ENCODE measurements around the gene CTSZ. TPM values are rescaled to one million over a fixed set of nuclear protein-coding genes. Genes with fewer than 3 reads are reported as not detected.

CTSZ gene
- total and polyA plus RNA-seq, 2 experiments from 2014 or later = 0.58 to 41.4 TPM

GRCh38 chr20:59044295-59044694, 37.2 kb upstream of the CTSZ start:
- Histone ChIP-seq H2AFZ (no peak overlapping the region), H3K36me3 (ENCODE audit: insufficient read depth) (no peaks in the 10 kb centered on the region), H3F3A (replicated peaks; ENCODE audit: low read depth) (peaks cover 6% of the 10 kb centered on the region; the same call in 1 of the 2 replicates), H3K27ac (ENCODE audit: low read depth) (no peak overlapping the region), H3K4me3 (no peak overlapping the region), H3K27me3 (ENCODE audit: insufficient read depth) (no peaks in the 10 kb centered on the region), H3K4me1 (ENCODE audit: insufficient read depth) (0 out of 2 replicates have a peak, but pooled peaks cover 3% of the 10 kb centered on the region), H3K4me2 (no peak overlapping the region), H3K9me2 (ENCODE audit: insufficient read depth) (no peaks in the 10 kb centered on the region), H3K79me2 (replicated peaks; ENCODE audit: insufficient read depth) (peaks cover 30% of the 10 kb centered on the region), H4K20me1 (replicated peaks; ENCODE audit: insufficient read depth) (peaks cover 18% of the 10 kb centered on the region)
- no peaks in the 10 kb centered on the region for H3K9me3 Mint-ChIP-seq
- H3K36me3 Mint-ChIP-seq (ENCODE audit: low read depth) = peaks cover 5% of the 10 kb centered on the region; the same call in 2 of the 3 replicates
- DNase-seq (ENCODE audit: low spot score) (no peak), ATAC-seq (no peak)
- H3K27me3 Mint-ChIP-seq (ENCODE audit: insufficient read depth, low read depth, poor library complexity) = peaks cover 6% of the 10 kb centered on the region
- no peak overlapping the region for H3K4me3 Mint-ChIP-seq
- TF ChIP-seq NANOG (IDR thresholded peaks at IDR 0.05; ENCODE audit: borderline replicate concordance) = no peak
- TF ChIP-seq CREB1 (CRISPR knock-in tag; IDR thresholded peaks at IDR 0.05; ENCODE audit: low read depth) = no peak
- TF ChIP-seq ZNF331 (CRISPR knock-in tag; IDR thresholded peaks at IDR 0.05; ENCODE audit: low read depth) = no peak
- TF ChIP-seq JUNB (IDR thresholded peaks at IDR 0.05; ENCODE audit: unreplicated experiment) = no peak
- TF ChIP-seq, protein P1, sequence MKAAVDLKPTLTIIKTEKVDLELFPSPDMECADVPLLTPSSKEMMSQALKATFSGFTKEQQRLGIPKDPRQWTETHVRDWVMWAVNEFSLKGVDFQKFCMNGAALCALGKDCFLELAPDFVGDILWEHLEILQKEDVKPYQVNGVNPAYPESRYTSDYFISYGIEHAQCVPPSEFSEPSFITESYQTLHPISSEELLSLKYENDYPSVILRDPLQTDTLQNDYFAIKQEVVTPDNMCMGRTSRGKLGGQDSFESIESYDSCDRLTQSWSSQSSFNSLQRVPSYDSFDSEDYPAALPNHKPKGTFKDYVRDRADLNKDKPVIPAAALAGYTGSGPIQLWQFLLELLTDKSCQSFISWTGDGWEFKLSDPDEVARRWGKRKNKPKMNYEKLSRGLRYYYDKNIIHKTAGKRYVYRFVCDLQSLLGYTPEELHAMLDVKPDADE (IDR thresholded peaks at IDR 0.05) = no peak
- no peak for TF ChIP-seq STAT1 (IDR thresholded peaks at IDR 0.05; ENCODE audit: unreplicated experiment)
- TF ChIP-seq POLR2AphosphoS5 (IDR thresholded peaks at IDR 0.05; ENCODE audit: low read depth) = no peak
- no peak for TF ChIP-seq EZH2 (IDR thresholded peaks at IDR 0.05; ENCODE audit: low read depth, unreplicated experiment)
- no peak for TF ChIP-seq ZNF462 (CRISPR knock-in tag; IDR thresholded peaks at IDR 0.05)
- TF ChIP-seq EZH2phosphoT487 (IDR thresholded peaks at IDR 0.05; ENCODE audit: unreplicated experiment) = no peak
- TF ChIP-seq, protein P2, sequence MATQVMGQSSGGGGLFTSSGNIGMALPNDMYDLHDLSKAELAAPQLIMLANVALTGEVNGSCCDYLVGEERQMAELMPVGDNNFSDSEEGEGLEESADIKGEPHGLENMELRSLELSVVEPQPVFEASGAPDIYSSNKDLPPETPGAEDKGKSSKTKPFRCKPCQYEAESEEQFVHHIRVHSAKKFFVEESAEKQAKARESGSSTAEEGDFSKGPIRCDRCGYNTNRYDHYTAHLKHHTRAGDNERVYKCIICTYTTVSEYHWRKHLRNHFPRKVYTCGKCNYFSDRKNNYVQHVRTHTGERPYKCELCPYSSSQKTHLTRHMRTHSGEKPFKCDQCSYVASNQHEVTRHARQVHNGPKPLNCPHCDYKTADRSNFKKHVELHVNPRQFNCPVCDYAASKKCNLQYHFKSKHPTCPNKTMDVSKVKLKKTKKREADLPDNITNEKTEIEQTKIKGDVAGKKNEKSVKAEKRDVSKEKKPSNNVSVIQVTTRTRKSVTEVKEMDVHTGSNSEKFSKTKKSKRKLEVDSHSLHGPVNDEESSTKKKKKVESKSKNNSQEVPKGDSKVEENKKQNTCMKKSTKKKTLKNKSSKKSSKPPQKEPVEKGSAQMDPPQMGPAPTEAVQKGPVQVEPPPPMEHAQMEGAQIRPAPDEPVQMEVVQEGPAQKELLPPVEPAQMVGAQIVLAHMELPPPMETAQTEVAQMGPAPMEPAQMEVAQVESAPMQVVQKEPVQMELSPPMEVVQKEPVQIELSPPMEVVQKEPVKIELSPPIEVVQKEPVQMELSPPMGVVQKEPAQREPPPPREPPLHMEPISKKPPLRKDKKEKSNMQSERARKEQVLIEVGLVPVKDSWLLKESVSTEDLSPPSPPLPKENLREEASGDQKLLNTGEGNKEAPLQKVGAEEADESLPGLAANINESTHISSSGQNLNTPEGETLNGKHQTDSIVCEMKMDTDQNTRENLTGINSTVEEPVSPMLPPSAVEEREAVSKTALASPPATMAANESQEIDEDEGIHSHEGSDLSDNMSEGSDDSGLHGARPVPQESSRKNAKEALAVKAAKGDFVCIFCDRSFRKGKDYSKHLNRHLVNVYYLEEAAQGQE (IDR thresholded peaks at IDR 0.05; ENCODE audit: unreplicated experiment) = no peak
- no peak for TF ChIP-seq CTCF (conservative IDR thresholded peaks at IDR 0.05; ENCODE audit: low read depth in 2 of 2)
- TF ChIP-seq ZNF114 (CRISPR knock-in tag; IDR thresholded peaks at IDR 0.05) = no peak
- H3K4me1 Mint-ChIP-seq = peaks cover 16% of the 10 kb centered on the region
- H3K27ac Mint-ChIP-seq = no peak overlapping the region
